H1 (cell line): ENCODE data around the gene NRXN3. TPM values are rescaled to one million over a fixed set of nuclear protein-coding genes. Genes with fewer than 3 reads are reported as not detected.

Source experiments
- CHD7 ChIP-seq: fragments of 300-600 bp; sonication (generic); IDR thresholded peaks from 2 replicates; pipeline ENCODE4 v1.7.1; 2012; ENCODE audit warnings: low read length, moderate library complexity, mild to moderate bottlenecking, inconsistent platforms; ENCODE audit not compliant: insufficient replicate concordance
- GABPA ChIP-seq: IDR thresholded peaks from 2 replicates; pipeline ENCODE4 v1.6.1; 2011; ENCODE audit warnings: mild to moderate bottlenecking, low read length, moderate library complexity, borderline replicate concordance; ENCODE audit not compliant: insufficient read depth
- KDM1A ChIP-seq: fragments of 200-600, 300-600 bp; sonication (generic); IDR thresholded peaks from 2 replicates; pipeline ENCODE4 v1.7.1; 2016; ENCODE audit warnings: mild to moderate bottlenecking, low read length, borderline replicate concordance
- polyA plus RNA-seq, 7 experiments: library from polyadenylated mRNA; depleted of rRNA in 3 of 7; stranded (reverse) in 5 of 7; unstranded in 2 of 7; fragments of >200 nt in 5 of 7; fragments of 200-250 nt in 2 of 7; gene quantifications; 1 replicate in 5 of 7; 2 replicates in 1 of 7; 4 replicates in 1 of 7; pipeline versions ENCODE4 v1.2.1 to v1.2.3, GENCODE V29; 2011 to 2013; ENCODE audit warnings: missing spikeins in 2 of 7, mixed read lengths in 2 of 7
- total RNA-seq: library from RNA; stranded (reverse); fragmentation: NEBNext Ultra II Directional; extraction: Animal tissue kit (Norgen Biotek cat#: 25700); gene quantifications from 2 replicates; pipeline ENCODE4 v1.2.1, GENCODE V29; 2021

Gene NRXN3
- total and polyA plus RNA-seq, 2 of the 8 experiments (the other 6 are each of a cell fraction or from before 2014, with no cell fraction given): 2.6 to 4.1 TPM

GRCh38 chr14:79352076-79352630 lies 1182.0 kb downstream of the NRXN3 start (continued):
- TF ChIP-seq CHD7 (no peak), GABPA (no peak), KDM1A (no peak)
